GM06990 (cell line): ENCODE results near the gene MACROH2A2.

Experiments used
- DNase-seq: peaks from one replicate; pipeline ENCODE4 v3.0.0-alpha.2; 2011; ENCODE audit not compliant: insufficient read length; ENCODE audit errors: extremely low read depth
- H3K27me3 ChIP-seq: replicated peaks from 2 replicates; pipeline ENCODE4 v1.6.0; 2011; ENCODE audit warnings: low read length; ENCODE audit not compliant: control insufficient read depth, insufficient read depth
- H3K36me3 ChIP-seq: 2 replicates; pipeline ENCODE4 v1.5.1; 2011; ENCODE audit warnings: low read length; ENCODE audit not compliant: control insufficient read depth, insufficient read depth
- H3K4me3 ChIP-seq: replicated peaks from 2 replicates; pipeline ENCODE4 v1.5.1; 2011; ENCODE audit warnings: low read depth, mild to moderate bottlenecking, control low read depth, low read length
- CTCF ChIP-seq: IDR thresholded peaks from 2 replicates; pipeline ENCODE4 v1.5.1; 2011; ENCODE audit warnings: low read length, control low read depth, mild to moderate bottlenecking, inconsistent platforms; ENCODE audit not compliant: insufficient read depth, poor library complexity, severe bottlenecking

The MACROH2A2 gene

DNA sequence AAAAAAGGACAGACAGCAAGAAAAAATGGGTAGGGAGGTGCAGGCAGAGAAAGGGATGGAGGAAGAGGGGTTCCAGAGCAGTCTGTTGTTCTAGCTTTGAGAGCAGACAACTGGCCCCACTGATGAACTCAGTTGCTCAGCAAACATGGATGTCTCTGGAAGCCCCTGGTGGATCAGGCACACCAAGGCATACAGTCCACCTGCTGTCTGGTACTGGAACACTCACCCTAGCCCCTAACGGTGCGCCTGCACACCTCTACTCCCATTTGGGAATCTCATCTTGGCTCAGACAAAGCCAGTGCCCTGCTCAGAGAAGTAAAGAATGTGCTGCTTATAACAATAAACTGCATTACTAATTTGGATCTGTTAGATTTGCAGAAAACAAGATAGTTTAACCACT, 7.7 kb downstream of the MACROH2A2 start:
- H3K36me3 ChIP-seq = no peaks in the 10 kb centered on the region
- H3K27me3 ChIP-seq = peaks cover 2% of the 10 kb centered on the region; the same call in 1 of the 2 replicates
- DNase-seq = no peak
- no peak for TF ChIP-seq CTCF
- no peak overlapping the region for H3K4me3 ChIP-seq

DNA sequence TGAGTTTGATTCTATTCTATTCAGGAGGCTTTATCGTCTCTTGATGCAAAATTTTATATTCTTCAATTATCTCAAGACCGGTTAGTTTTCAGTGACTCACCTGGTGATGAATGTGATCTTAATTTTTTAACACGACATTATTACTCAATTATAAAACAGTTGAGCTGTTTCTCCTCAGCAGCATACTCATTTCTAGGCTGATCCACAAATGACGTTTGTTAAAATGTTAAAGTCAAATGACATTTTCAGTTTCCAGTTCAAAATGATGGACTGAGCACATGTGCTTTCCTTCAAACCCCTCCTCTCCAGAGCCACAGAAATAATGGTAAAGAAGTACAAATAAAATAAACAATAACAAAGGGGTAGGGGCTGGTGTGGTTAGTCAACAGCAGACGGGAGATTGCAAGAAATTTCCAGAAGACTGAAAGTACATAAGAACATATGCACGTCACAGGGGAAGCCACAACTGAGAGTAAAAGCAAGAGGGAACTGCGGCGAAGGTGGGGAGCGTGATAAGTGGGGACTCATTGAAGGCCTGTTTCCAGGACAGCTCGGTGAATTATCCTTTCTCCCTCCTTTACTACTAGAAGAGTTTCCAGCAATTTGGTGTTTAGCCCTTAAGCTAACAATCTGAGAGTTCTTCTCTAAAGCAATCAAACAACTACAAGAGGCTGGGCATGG, 10.9 kb downstream of the MACROH2A2 start:
- no peak for TF ChIP-seq CTCF
- Histone ChIP-seq H3K36me3 (no peaks in the 10 kb centered on the region), H3K4me3 (no peak overlapping the region), H3K27me3 (peaks cover 2% of the 10 kb centered on the region; the same call in 1 of the 2 replicates)
- no peak for DNase-seq

DNA sequence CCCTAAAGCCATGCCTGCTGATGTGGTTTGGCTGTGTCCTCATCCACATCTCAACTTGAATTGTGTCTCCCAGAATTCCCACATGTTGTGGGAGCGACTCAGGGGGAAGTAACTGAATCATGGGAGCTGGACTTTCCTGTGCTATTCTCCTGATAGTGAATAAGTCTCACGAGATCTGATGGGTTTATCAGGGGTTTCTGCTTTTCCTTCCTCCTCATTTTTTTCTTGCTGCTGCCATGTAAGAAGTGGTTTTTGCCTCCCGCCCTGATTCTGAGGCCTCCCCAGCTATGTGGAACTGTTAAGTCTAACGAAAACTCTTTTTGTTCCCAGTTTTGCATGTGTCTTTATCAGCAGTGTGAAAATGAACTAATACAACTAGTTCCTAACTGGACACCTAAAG, 11.8 kb downstream of the MACROH2A2 start:
- TF ChIP-seq CTCF = no peak

DNA sequence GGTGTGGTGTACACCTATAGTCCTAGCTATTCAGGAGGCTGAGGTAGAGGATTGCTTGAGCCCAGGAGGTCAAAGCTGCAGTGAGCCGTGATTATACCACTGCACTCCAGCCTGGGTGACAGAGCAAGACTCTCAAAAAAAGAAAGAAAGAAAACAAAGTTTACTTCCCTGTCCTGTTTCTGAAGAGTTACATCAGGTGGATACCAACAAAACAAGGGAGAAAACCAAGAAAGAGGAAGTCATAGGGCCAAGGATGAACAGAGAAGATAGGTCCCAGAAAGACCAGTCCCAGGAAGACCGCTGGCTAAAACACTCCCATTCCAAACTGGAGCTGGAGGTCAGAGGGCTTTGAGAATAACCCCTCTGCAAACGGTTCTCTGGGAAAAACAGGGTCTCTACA, 13.5 kb downstream of the MACROH2A2 start:
- DNase-seq = no peak
- no peak for TF ChIP-seq CTCF
- H3K36me3 ChIP-seq = no peaks in the 10 kb centered on the region
- no peaks in the 10 kb centered on the region for H3K27me3 ChIP-seq
- H3K4me3 ChIP-seq = no peak overlapping the region

More for the DNA sequence above, 11.8 kb downstream of the MACROH2A2 start:
- peaks cover 2% of the 10 kb centered on the region; the same call in 1 of the 2 replicates for H3K27me3 ChIP-seq
- H3K4me3 ChIP-seq = no peak overlapping the region
- H3K36me3 ChIP-seq = no peaks in the 10 kb centered on the region
- DNase-seq = no peak

DNA sequence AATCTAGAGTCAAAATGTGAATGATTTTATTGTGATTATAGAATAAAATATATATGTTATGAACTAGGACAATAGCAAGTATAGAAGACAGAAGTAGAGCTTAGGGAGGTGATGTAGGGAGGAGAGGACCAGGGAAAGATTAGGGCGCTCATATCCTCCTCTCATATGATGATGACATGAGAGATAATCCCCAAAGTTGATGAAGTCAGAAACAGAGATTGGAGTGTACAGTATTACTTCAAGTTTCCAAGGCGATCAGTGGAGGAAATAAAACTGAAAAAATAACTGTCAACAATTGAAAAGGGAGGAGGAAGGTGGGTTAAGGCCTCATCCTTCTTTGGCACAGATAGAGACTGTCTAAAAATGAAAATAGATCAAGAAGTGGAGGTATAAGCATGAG, 14.9 kb downstream of the MACROH2A2 start:
- no peak overlapping the region for H3K4me3 ChIP-seq
- no peaks in the 10 kb centered on the region for H3K36me3 ChIP-seq
- TF ChIP-seq CTCF = no peak
- no peak for DNase-seq
- H3K27me3 ChIP-seq = no peaks in the 10 kb centered on the region

GRCh38 chr10:70068925-70069324, 16.3 kb downstream of the MACROH2A2 start:
- Histone ChIP-seq H3K4me3 (no peak overlapping the region), H3K27me3 (no peaks in the 10 kb centered on the region), H3K36me3 (no peaks in the 10 kb centered on the region)
- TF ChIP-seq CTCF = no peak
- DNase-seq = no peak
